GM18870 (cell line): ENCODE data around the gene CILP2.

ENCODE experiments used
- ATAC-seq: cut with Tn5 transposase; IDR thresholded peaks from one replicate; pipeline ENCODE4 v1.9.1; 2021; ENCODE audit warnings: moderate library complexity; ENCODE audit not compliant: unreplicated experiment

The CILP2 gene

GRCh38 chr19:19528721-19529490 is 9.2 kb upstream of the CILP2 start, which contains the start of gene YJEFN3:
TSS of gene YJEFN3 (plus strand) at chr19:19528911. CDS start at chr19:19528933, 22 bp downstream.
- no peak for ATAC-seq

GRCh38 chr19:19529783-19530422 is 8.2 kb upstream of the CILP2 start:
- no peak for ATAC-seq

- ATAC-seq, result no peak
These were observed 7.7 kb upstream of the CILP2 start for GRCh38 chr19:19530423-19530804.

- ATAC-seq, result no peak
These were observed 7.2 kb upstream of the CILP2 start for GRCh38 chr19:19530889-19531288.

GRCh38 chr19:19531951-19532805 is 5.9 kb upstream of the CILP2 start:
- no peak for ATAC-seq

GRCh38 chr19:19532806-19533701 is 5.0 kb upstream of the CILP2 start:
- ATAC-seq, result no peak

- ATAC-seq, result no peak
These were observed 4.2 kb upstream of the CILP2 start for GRCh38 chr19:19533841-19534240.

GRCh38 chr19:19534556-19535265 is 3.4 kb upstream of the CILP2 start:
- no peak for ATAC-seq

GRCh38 chr19:19535311-19536191 is 2.5 kb upstream of the CILP2 start:
- ATAC-seq, result no peak

GRCh38 chr19:19537075-19538048 is 703 bp upstream of the CILP2 start:
- no peak for ATAC-seq

GRCh38 chr19:19538785-19539166 is 711 bp downstream of the CILP2 start:
- no peak for ATAC-seq

- no peak for ATAC-seq
These were observed 1.6 kb downstream of the CILP2 start for GRCh38 chr19:19539698-19540063.

- no peak for ATAC-seq
These were observed 2.1 kb downstream of the CILP2 start for GRCh38 chr19:19540064-19540714.

GRCh38 chr19:19540715-19541515 is 2.9 kb downstream of the CILP2 start:
- no peak for ATAC-seq

GRCh38 chr19:19541616-19542015 is 3.6 kb downstream of the CILP2 start:
- no peak for ATAC-seq

- ATAC-seq, result no peak
These were observed 4.4 kb downstream of the CILP2 start for GRCh38 chr19:19542507-19542906.

GRCh38 chr19:19543101-19543500 is 5.0 kb downstream of the CILP2 start:
- ATAC-seq, result no peak
